Hepatocyte (in vitro differentiated cells): ENCODE data around the gene DPY30. TPM values are rescaled to one million over a fixed set of nuclear protein-coding genes. Genes with fewer than 3 reads are reported as not detected.

Source experiments
- polyA plus RNA-seq: library from polyadenylated mRNA; unstranded; fragments of >200 nt; fragmentation: Nextera tagmentation; extraction: Ambion mirVana; gene quantifications from 2 replicates; pipeline ENCODE4 v1.2.1, GENCODE V29; 2016
- total RNA-seq: library from RNA; depleted of rRNA; stranded (reverse); fragments of >200 nt; gene quantifications from 2 replicates; pipeline ENCODE4 v1.2.3, GENCODE V29; 2014

Gene DPY30
- total and polyA plus RNA-seq, 2 experiments from 2014 or later, result 108 to 117 TPM

Other genes with a start within 250 kb of the DPY30 start
- 26.0 and 58.8 TPM in 2 replicates for gene MEMO1, start 28.8 kb downstream of the DPY30 start, total RNA-seq
- gene MEMO1, start 28.8 kb downstream of the DPY30 start, polyA plus RNA-seq, result 35.1 and 43.9 TPM in 2 replicates
- 31.1 and 32.4 TPM in 2 replicates for gene SPAST, start 23.8 kb upstream of the DPY30 start, total RNA-seq
- gene SPAST, start 23.8 kb upstream of the DPY30 start, polyA plus RNA-seq, result 8.9 and 9.0 TPM in 2 replicates
- 35.8 and 40.5 TPM in 2 replicates for gene SLC30A6, start 126.1 kb upstream of the DPY30 start, total RNA-seq
- gene SLC30A6, start 126.1 kb upstream of the DPY30 start, polyA plus RNA-seq, result 16.1 and 16.8 TPM in 2 replicates
- 0.13 and 0.92 TPM in 2 replicates for gene NLRC4, start 225.1 kb upstream of the DPY30 start, total RNA-seq
- 0.21 and 0.99 TPM in 2 replicates for gene NLRC4, start 225.1 kb upstream of the DPY30 start, polyA plus RNA-seq
- gene YIPF4, start 238.1 kb upstream of the DPY30 start, total RNA-seq, result 37.7 and 48.6 TPM in 2 replicates
- 67.2 and 74.8 TPM in 2 replicates for gene YIPF4, start 238.1 kb upstream of the DPY30 start, polyA plus RNA-seq